GM06990 (cell line): ENCODE results near the gene TMEM101.
"Not testable (repeated sequence)": the region's sequence is repeated elsewhere in the genome, so short reads cannot be mapped to it uniquely, and the experiment has no call there.

Experiments
- DNase-seq: peaks from one replicate; pipeline ENCODE4 v3.0.0-alpha.2; 2011; ENCODE audit not compliant: insufficient read length; ENCODE audit errors: extremely low read depth
- H3K27me3 ChIP-seq: replicated peaks from 2 replicates; pipeline ENCODE4 v1.6.0; 2011; ENCODE audit warnings: low read length; ENCODE audit not compliant: control insufficient read depth, insufficient read depth
- H3K36me3 ChIP-seq: 2 replicates; pipeline ENCODE4 v1.5.1; 2011; ENCODE audit warnings: low read length; ENCODE audit not compliant: control insufficient read depth, insufficient read depth
- H3K4me3 ChIP-seq: replicated peaks from 2 replicates; pipeline ENCODE4 v1.5.1; 2011; ENCODE audit warnings: low read depth, mild to moderate bottlenecking, control low read depth, low read length
- TF ChIP-seq, protein P1 (sequence below): IDR thresholded peaks from 2 replicates; pipeline ENCODE4 v1.5.1; 2011; ENCODE audit warnings: low read length, control low read depth, mild to moderate bottlenecking, inconsistent platforms; ENCODE audit not compliant: insufficient read depth, poor library complexity, severe bottlenecking

The TMEM101 gene

GRCh38 chr17:43999024-43999423, 15.7 kb downstream of the TMEM101 start:
- no peak overlapping the region for H3K4me3 ChIP-seq
- TF ChIP-seq, protein P1, sequence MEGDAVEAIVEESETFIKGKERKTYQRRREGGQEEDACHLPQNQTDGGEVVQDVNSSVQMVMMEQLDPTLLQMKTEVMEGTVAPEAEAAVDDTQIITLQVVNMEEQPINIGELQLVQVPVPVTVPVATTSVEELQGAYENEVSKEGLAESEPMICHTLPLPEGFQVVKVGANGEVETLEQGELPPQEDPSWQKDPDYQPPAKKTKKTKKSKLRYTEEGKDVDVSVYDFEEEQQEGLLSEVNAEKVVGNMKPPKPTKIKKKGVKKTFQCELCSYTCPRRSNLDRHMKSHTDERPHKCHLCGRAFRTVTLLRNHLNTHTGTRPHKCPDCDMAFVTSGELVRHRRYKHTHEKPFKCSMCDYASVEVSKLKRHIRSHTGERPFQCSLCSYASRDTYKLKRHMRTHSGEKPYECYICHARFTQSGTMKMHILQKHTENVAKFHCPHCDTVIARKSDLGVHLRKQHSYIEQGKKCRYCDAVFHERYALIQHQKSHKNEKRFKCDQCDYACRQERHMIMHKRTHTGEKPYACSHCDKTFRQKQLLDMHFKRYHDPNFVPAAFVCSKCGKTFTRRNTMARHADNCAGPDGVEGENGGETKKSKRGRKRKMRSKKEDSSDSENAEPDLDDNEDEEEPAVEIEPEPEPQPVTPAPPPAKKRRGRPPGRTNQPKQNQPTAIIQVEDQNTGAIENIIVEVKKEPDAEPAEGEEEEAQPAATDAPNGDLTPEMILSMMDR, result no peak
- DNase-seq, result no peak

DNA sequence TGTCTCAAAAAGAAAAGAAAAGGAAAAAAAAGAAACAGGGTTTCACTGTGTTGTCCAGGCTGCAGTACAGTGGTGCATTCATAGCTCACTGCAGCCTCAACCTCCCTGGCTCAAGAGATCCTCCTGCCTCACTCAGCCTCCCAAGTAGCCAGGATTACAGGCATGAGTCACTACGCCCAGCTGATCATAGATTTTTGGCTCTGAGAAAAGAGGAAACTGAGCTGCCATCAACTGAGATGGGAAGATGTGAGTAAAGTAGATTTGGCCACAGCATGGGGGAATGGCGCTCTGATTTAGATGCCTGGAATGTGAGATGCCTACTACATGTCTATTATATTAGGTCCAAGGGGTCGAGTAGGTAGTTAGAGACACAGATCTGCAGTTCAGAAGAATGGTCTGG, 16.2 kb downstream of the TMEM101 start:
- Histone ChIP-seq H3K36me3 (no peaks in the 10 kb centered on the region), H3K4me3 (no peak overlapping the region), H3K27me3 (peaks cover 3% of the 10 kb centered on the region)
- DNase-seq, result no peak
- TF ChIP-seq, protein P1, result no peak

More at GRCh38 chr17:43999024-43999423, 15.7 kb downstream of the TMEM101 start:
- Histone ChIP-seq H3K27me3 (peaks cover 3% of the 10 kb centered on the region), H3K36me3 (no peaks in the 10 kb centered on the region)

DNA sequence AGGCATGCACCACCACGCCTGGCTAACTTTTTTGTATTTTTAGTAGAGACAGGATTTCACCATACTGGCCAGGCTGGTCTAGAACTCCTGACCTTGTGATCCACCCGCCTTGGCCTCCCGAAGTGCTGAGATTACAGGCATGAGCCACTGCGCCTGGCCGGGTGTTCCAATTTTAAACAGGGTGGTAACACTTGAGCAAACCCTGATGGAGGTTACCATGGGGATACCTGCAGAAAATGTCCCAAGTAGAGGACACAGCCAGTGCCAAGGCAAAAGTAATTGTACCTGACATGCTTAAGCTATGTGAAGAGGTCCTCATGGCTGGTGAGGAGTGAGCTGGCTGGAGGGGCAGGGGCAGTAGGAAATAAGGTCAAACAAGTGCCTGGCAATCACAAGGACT, 17.6 kb downstream of the TMEM101 start:
- not testable (repeated sequence) for H3K27me3 ChIP-seq, DNase-seq, H3K36me3 ChIP-seq

DNA sequence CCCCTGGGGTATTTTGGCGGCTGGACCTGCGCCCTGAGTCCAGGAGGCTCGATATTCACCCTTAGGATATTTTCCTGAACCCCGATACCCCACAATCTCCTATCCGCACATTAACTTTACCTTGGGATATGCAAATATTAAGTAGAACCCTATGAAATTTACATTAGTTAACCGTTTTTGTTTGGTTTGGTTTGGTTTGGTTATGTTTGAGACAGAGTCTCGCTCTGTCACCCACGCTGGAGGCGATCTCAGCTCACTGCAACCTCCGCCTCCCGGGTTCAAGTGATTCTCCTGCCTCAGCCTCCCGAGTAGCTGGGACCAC, 19.7 kb downstream of the TMEM101 start:
- no peak overlapping the region for H3K4me3 ChIP-seq
- no peak for DNase-seq
- no peaks in the 10 kb centered on the region for H3K36me3 ChIP-seq
- TF ChIP-seq, protein P1, result no peak
- H3K27me3 ChIP-seq, result peaks cover 2% of the 10 kb centered on the region

More for the DNA sequence above, 17.6 kb downstream of the TMEM101 start:
- not testable (repeated sequence) for H3K4me3 ChIP-seq

DNA sequence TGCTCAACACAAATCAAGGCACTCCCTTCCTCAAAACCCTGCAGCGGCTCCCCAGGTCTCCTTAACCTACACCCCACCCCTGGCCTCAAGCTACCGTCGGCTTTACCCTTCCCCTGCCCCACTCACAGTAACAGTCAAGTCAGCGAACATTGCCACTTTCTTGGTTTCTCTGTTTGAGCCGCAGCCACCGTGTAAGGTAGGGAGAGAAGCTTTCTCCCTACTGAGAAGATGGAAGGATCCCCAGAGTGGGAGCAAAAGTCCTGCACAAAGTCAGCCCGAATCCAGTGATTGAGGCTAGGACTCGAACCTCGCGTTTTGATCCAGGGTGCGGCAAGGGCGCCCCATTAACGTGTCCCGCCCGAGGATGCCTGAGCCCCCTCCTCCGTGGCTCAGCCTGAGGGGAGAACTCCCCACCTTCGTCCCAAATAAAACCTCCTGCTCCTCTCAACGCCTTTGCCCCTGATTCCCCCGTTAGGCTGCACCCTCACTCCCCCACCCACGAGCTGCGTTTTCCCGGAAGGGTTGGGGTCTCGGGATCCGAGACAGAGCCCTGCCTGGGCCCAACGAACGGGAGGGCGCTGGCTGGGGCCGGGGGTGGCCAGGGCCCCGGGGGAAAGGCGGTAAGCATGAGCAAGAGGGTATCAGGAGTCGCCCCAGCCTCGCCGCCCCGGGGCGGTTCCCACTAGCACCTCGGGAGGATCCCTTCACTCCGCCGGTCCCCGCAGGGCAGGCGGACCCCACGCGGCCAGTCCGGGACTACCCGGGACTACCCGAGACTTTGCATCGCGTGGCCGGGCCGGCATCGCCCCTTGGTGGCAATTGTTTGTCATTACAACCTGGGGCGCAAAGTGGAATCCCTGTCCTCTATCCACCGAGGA, 20.3 kb downstream of the TMEM101 start:
- no peak overlapping the region for H3K4me3 ChIP-seq
- no peaks in the 10 kb centered on the region for H3K36me3 ChIP-seq
- TF ChIP-seq, protein P1, result peak; percentile 74
- peaks cover 2% of the 10 kb centered on the region; the same call in 1 of the 2 replicates for H3K27me3 ChIP-seq
- DNase-seq, result peak; percentile 48

GRCh38 chr17:43992641-43993040, 22.1 kb downstream of the TMEM101 start:
- peaks cover 2% of the 10 kb centered on the region for H3K27me3 ChIP-seq
- TF ChIP-seq, protein P1, result no peak
- no peaks in the 10 kb centered on the region for H3K36me3 ChIP-seq
- no peak overlapping the region for H3K4me3 ChIP-seq
- DNase-seq, result no peak
